H1 (cell line): ENCODE results near the gene ADRA2B. TPM values are rescaled to one million over a fixed set of nuclear protein-coding genes. Genes with fewer than 3 reads are reported as not detected.

ENCODE experiments used
- CTCF ChIA-PET: fragments of 300-600 bp; sonication (Branson Sonifier 250); formaldehyde crosslinking; loops from one replicate; lab custom pipeline; 2021; ENCODE audit not compliant: partially characterized antibody; lab: Charles Lee
- POLR2A ChIA-PET: fragments of 300-600 bp; sonication (Branson Sonifier 250); formaldehyde crosslinking; loops from one replicate; lab custom pipeline; 2021; ENCODE audit warnings: inconsistent platforms; ENCODE audit not compliant: partially characterized antibody; lab: Charles Lee
- DNase-seq, 2 experiments: peaks; one replicate each; pipeline versions ENCODE4 v3.0.0 to v3.0.0-alpha.2; 2010 to 2022; ENCODE audit warnings: low spot score in 2 of 2, low read depth in 1 of 2, mixed read lengths in 1 of 2
- FAIRE-seq: peaks from 2 replicates; lab custom pipeline; 2011; peaks lifted over from hg19 to GRCh38; lab: Jason Lieb, UNC
- H2AFZ ChIP-seq: 2 replicates; pipeline ENCODE4 v1.8.1; 2012; ENCODE audit warnings: low read length, inconsistent platforms
- H2AK5ac ChIP-seq: 2 replicates; pipeline ENCODE4 v1.6.1; 2013; ENCODE audit warnings: low read depth, low read length
- H2BK120ac ChIP-seq: replicated peaks from 2 replicates; pipeline ENCODE3; 2013; ENCODE audit warnings: low read depth, low read length, inconsistent platforms
- H2BK12ac ChIP-seq: 2 replicates; pipeline ENCODE4 v1.6.1; 2013; ENCODE audit warnings: low read depth, low read length
- H2BK15ac ChIP-seq: 2 replicates; pipeline ENCODE4 v1.6.1; 2013; ENCODE audit warnings: low read length
- H2BK20ac ChIP-seq: 2 replicates; pipeline ENCODE4 v1.6.1; 2013; ENCODE audit warnings: low read length
- H2BK5ac ChIP-seq: 2 replicates; pipeline ENCODE4 v1.6.1; 2013; ENCODE audit warnings: low read depth, low read length
- H3K14ac ChIP-seq: 2 replicates; pipeline ENCODE4 v1.6.1; 2013; ENCODE audit warnings: inconsistent platforms; ENCODE audit not compliant: insufficient read length
- H3K18ac ChIP-seq: 2 replicates; pipeline ENCODE4 v1.6.1; 2013; ENCODE audit warnings: low read length; ENCODE audit errors: extremely low read depth
- H3K23ac ChIP-seq: 2 replicates; pipeline ENCODE4 v1.6.1; 2013; ENCODE audit warnings: inconsistent platforms; ENCODE audit not compliant: insufficient read length
- H3K23me2 ChIP-seq: 2 replicates; pipeline ENCODE4 v1.6.1; 2013; ENCODE audit warnings: low read depth, low read length
- H3K27ac ChIP-seq: 2 replicates; pipeline ENCODE4 v1.6.1; 2011; ENCODE audit warnings: low read depth, low read length, inconsistent platforms
- H3K27me3 ChIP-seq, 4 experiments: replicated peaks in 1 of 4; 1 replicate in 1 of 4; 2 replicates in 3 of 4; pipeline versions ENCODE4 v1.6.1 to v1.8.1; 2011 to 2013; ENCODE audit warnings: low read length in 3 of 4, mild to moderate bottlenecking in 3 of 4, inconsistent platforms in 2 of 4, mixed read lengths in 2 of 4, moderate library complexity in 1 of 4; ENCODE audit not compliant: control insufficient read depth in 3 of 4, insufficient read depth in 3 of 4; ENCODE audit errors: extremely low read depth in 1 of 4
- H3K36me3 ChIP-seq, 4 experiments: 2 replicates each; pipeline versions ENCODE4 v1.6.1 to v1.8.1; 2011 to 2013; ENCODE audit warnings: mild to moderate bottlenecking in 4 of 4, low read length in 3 of 4, moderate library complexity in 2 of 4, control low read depth in 1 of 4, inconsistent platforms in 1 of 4; ENCODE audit not compliant: insufficient read depth in 4 of 4, control insufficient read depth in 2 of 4
- H3K4ac ChIP-seq: replicated peaks from 2 replicates; pipeline ENCODE3; 2013; ENCODE audit warnings: low read length, low read depth, mixed read lengths, inconsistent platforms; ENCODE audit not compliant: insufficient read length
- H3K4me1 ChIP-seq, 4 experiments: replicated peaks in 1 of 4; 1 replicate in 1 of 4; 2 replicates in 3 of 4; pipeline versions ENCODE4 v1.6.1 to v1.8.1; 2011 to 2013; ENCODE audit warnings: low read length in 3 of 4, inconsistent platforms in 2 of 4, mixed read lengths in 1 of 4; ENCODE audit not compliant: insufficient read depth in 4 of 4, control insufficient read depth in 3 of 4
- H3K4me2 ChIP-seq, 2 experiments: 2 replicates each; pipeline versions ENCODE4 v1.6.1 to v1.8.1; 2011 to 2013; ENCODE audit warnings: low read depth in 2 of 2, low read length in 2 of 2, control low read depth in 1 of 2, inconsistent platforms in 1 of 2, mild to moderate bottlenecking in 1 of 2; ENCODE audit not compliant: insufficient read depth in 1 of 2
- H3K4me3 ChIP-seq, 4 experiments: fragments of 200-600, 300-600 bp in 1 of 4; sonication (generic), shearing (Covaris generic), sonication (Bioruptor Twin) in 1 of 4; 2 replicates each; pipeline versions ENCODE4 v1.5.1 to v1.8.1; 2011 to 2016; ENCODE audit warnings: low read length in 4 of 4, low read depth in 3 of 4, control low read depth in 2 of 4, inconsistent platforms in 2 of 4, mild to moderate bottlenecking in 2 of 4, mixed read lengths in 1 of 4, moderate library complexity in 1 of 4; ENCODE audit not compliant: insufficient read depth in 2 of 4; ENCODE audit errors: extremely low read depth in 1 of 4
- H3K56ac ChIP-seq: replicated peaks from 2 replicates; pipeline ENCODE3; 2013; ENCODE audit warnings: low read depth, mild to moderate bottlenecking, mixed read lengths, low read length, inconsistent platforms; ENCODE audit not compliant: insufficient read length
- H3K79me1 ChIP-seq: 2 replicates; pipeline ENCODE4 v1.6.1; 2013; ENCODE audit warnings: low read depth, low read length, control low read depth
- H3K79me2 ChIP-seq, 2 experiments: 2 replicates each; pipeline versions ENCODE4 v1.6.1 to v1.8.1; 2012 to 2013; ENCODE audit warnings: low read length in 2 of 2, mild to moderate bottlenecking in 2 of 2, inconsistent platforms in 1 of 2; ENCODE audit not compliant: insufficient read depth in 2 of 2, control insufficient read depth in 1 of 2
- H3K9ac ChIP-seq, 4 experiments: replicated peaks in 1 of 4; 1 replicate in 1 of 4; 2 replicates in 3 of 4; pipeline versions ENCODE4 v1.6.1 to v1.8.1; 2011 to 2013; ENCODE audit warnings: low read depth in 3 of 4, low read length in 3 of 4, control low read depth in 2 of 4, mild to moderate bottlenecking in 2 of 4, moderate library complexity in 2 of 4, inconsistent platforms in 1 of 4; ENCODE audit errors: extremely low read depth in 1 of 4
- H3K9me3 ChIP-seq, 2 experiments: 2 replicates each; pipeline versions ENCODE4 v1.6.1 to v1.8.1; 2012 to 2013; ENCODE audit warnings: mild to moderate bottlenecking in 2 of 2, moderate library complexity in 2 of 2, control low read depth in 1 of 2, inconsistent platforms in 1 of 2, low read depth in 1 of 2, low read length in 1 of 2, mixed read lengths in 1 of 2; ENCODE audit not compliant: insufficient read depth in 2 of 2
- H4K20me1 ChIP-seq, 2 experiments: replicated peaks in 1 of 2; 2 replicates each; pipeline versions ENCODE3 to v1.8.1; 2011 to 2013; ENCODE audit warnings: inconsistent platforms in 2 of 2, low read length in 2 of 2, mild to moderate bottlenecking in 1 of 2; ENCODE audit not compliant: insufficient read depth in 2 of 2, control insufficient read depth in 1 of 2
- H4K5ac ChIP-seq: 2 replicates; pipeline ENCODE4 v1.6.1; 2013; ENCODE audit warnings: low read length, low read depth, mixed read lengths, inconsistent platforms; ENCODE audit not compliant: insufficient read length
- H4K8ac ChIP-seq: 2 replicates; pipeline ENCODE4 v1.8.0; 2013; ENCODE audit warnings: mild to moderate bottlenecking, moderate library complexity, low read length, inconsistent platforms; ENCODE audit not compliant: insufficient read depth; ENCODE audit errors: extremely low read depth
- H4K91ac ChIP-seq: replicated peaks from 2 replicates; pipeline ENCODE3; 2013; ENCODE audit warnings: low read length, mixed read lengths, inconsistent platforms; ENCODE audit not compliant: insufficient read length
- ASH2L ChIP-seq: fragments of 200-600, 300-600 bp; sonication (generic); IDR thresholded peaks from one replicate; pipeline ENCODE4 v1.7.1; 2017; ENCODE audit warnings: low read length
- BCL11A ChIP-seq, 2 experiments: IDR thresholded peaks; one replicate each; pipeline ENCODE4 v1.6.1; 2011; ENCODE audit warnings: low read depth in 2 of 2, low read length in 2 of 2, mild to moderate bottlenecking in 2 of 2
- CBX5 ChIP-seq: fragments of 300-800, 300-1000 bp; sonication (generic); IDR thresholded peaks from 2 replicates; pipeline ENCODE4 v1.7.1; 2016; ENCODE audit warnings: antibody characterized with exemption, low read length, low read depth
- FOSL1 ChIP-seq: IDR thresholded peaks from 2 replicates; pipeline ENCODE4 v1.6.1; 2011; ENCODE audit warnings: mild to moderate bottlenecking, low read depth, low read length, moderate library complexity; ENCODE audit not compliant: insufficient read depth
- JUND ChIP-seq: IDR thresholded peaks from 2 replicates; pipeline ENCODE4 v1.6.1; 2011; ENCODE audit warnings: mild to moderate bottlenecking, improper control_type of control experiment, low read length
- KDM1A ChIP-seq: fragments of 200-600, 300-600 bp; sonication (generic); IDR thresholded peaks from 2 replicates; pipeline ENCODE4 v1.7.1; 2016; ENCODE audit warnings: mild to moderate bottlenecking, low read length, borderline replicate concordance
- POLR2A ChIP-seq, 2 experiments: IDR thresholded peaks; 1 replicate in 1 of 2; 2 replicates in 1 of 2; pipeline ENCODE4 v1.6.1; 2011; ENCODE audit warnings: low read depth in 2 of 2, low read length in 2 of 2, mild to moderate bottlenecking in 2 of 2; ENCODE audit errors: control extremely low read depth in 1 of 2
- RNF2 ChIP-seq: fragments of 200-900, 300-1000 bp; sonication (generic); IDR thresholded peaks from 2 replicates; pipeline ENCODE4 v1.7.1; 2016; ENCODE audit warnings: borderline replicate concordance, low read depth, mild to moderate bottlenecking, antibody characterized with exemption, low read length; ENCODE audit not compliant: poor library complexity, severe bottlenecking; ENCODE audit errors: missing control alignments
- TAF1 ChIP-seq: IDR thresholded peaks from 2 replicates; pipeline ENCODE4 v1.6.1; 2011; ENCODE audit warnings: mild to moderate bottlenecking, low read depth, low read length
- ZNF274 ChIP-seq: IDR thresholded peaks from 2 replicates; pipeline ENCODE4 v1.7.0; 2012; ENCODE audit warnings: low read length, borderline replicate concordance; ENCODE audit errors: extremely low read depth
- WGBS, 2 experiments: shearing (Covaris generic) in 1 of 2; methylation state at CpG; one replicate each; pipeline versions ENCODE4 v1.1.6 to v1.1.7; 2013 to 2015; ENCODE audit warnings: low lambda C conversion rate in 2 of 2, mixed read lengths in 2 of 2, inconsistent platforms in 1 of 2, low coverage in 1 of 2, missing lambda C conversion rate in 1 of 2; ENCODE audit not compliant: insufficient replicate concordance in 2 of 2, insufficient coverage in 1 of 2, insufficient read length in 1 of 2; ENCODE audit errors: extremely low coverage in 1 of 2, missing lambda C conversion rate in 1 of 2; 5-methylcytosine and 5-hydroxymethylcytosine counted together
- polyA plus RNA-seq, 7 experiments: library from polyadenylated mRNA; depleted of rRNA in 3 of 7; stranded (reverse) in 5 of 7; unstranded in 2 of 7; fragments of >200 nt in 5 of 7; fragments of 200-250 nt in 2 of 7; gene quantifications; 1 replicate in 5 of 7; 2 replicates in 1 of 7; 4 replicates in 1 of 7; pipeline versions ENCODE4 v1.2.1 to v1.2.3, GENCODE V29; 2011 to 2013; ENCODE audit warnings: missing spikeins in 2 of 7, mixed read lengths in 2 of 7
- total RNA-seq: library from RNA; stranded (reverse); fragmentation: NEBNext Ultra II Directional; extraction: Animal tissue kit (Norgen Biotek cat#: 25700); gene quantifications from 2 replicates; pipeline ENCODE4 v1.2.1, GENCODE V29; 2021
- TF ChIP-seq, protein P1 (sequence below): IDR thresholded peaks from 2 replicates; pipeline ENCODE4 v1.6.1; 2012; ENCODE audit warnings: inconsistent platforms

The ADRA2B gene
- total and polyA plus RNA-seq, 2 of the 8 experiments (the other 6 are each of a cell fraction or from before 2014, with no cell fraction given): 5.8 to 6.5 TPM

DNA sequence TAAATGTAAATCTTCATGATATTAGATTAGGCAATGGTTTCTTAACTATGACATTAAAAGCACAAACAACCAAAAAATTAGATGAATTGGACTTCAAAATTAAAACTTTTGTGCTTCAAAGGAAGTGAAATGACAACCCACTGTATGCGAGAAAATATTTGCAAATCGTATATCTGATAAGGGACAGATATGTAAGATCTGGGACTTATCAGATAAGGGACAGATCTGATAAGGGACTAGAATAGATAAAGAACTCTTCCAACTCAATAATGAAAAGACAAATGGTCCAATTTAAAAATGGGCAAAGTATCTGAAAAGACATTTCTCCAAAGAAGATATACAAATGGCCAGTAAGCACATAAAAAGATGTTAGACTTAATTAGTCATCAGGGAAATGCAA is 29.2 kb downstream of the ADRA2B start:
- no peak overlapping the region for H4K91ac ChIP-seq
- POLR2A ChIA-PET: no interaction called here
- H2BK120ac ChIP-seq: no peak overlapping the region

More for the DNA sequence above, 29.2 kb downstream of the ADRA2B start:
- H2AFZ ChIP-seq: no peak overlapping the region
- DNase-seq (no peak), FAIRE-seq (no peak)
- no peak overlapping the region for H4K8ac ChIP-seq
- no peak overlapping the region for H3K4ac ChIP-seq
- no peak overlapping the region for H2AK5ac ChIP-seq
- no peak overlapping the region for H3K27ac ChIP-seq
- no peak overlapping the region for H3K4me3 ChIP-seq
- no peaks in the 10 kb centered on the region for H3K36me3 ChIP-seq
- TF ChIP-seq, protein P1, sequence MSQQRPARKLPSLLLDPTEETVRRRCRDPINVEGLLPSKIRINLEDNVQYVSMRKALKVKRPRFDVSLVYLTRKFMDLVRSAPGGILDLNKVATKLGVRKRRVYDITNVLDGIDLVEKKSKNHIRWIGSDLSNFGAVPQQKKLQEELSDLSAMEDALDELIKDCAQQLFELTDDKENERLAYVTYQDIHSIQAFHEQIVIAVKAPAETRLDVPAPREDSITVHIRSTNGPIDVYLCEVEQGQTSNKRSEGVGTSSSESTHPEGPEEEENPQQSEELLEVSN: no peak
- TF ChIP-seq FOSL1 (no peak), JUND (no peak), TAF1 (no peak), CBX5 (no peak), KDM1A (no peak), ZNF274 (no peak), BCL11A (IDR thresholded peaks at IDR 0.05; ENCODE audit: low read depth in 2 of 2, low read length in 2 of 2) (no peak), POLR2A (IDR thresholded peaks at IDR 0.05; ENCODE audit: control extremely low read depth in 1 of 2, low read depth in 2 of 2, low read length in 2 of 2) (no peak), ASH2L (no peak), RNF2 (no peak)
- 85% methylated on average over 2 of the region's 2 CpGs; no CpG with 5 or more reads in 1 of the 2 experiments for WGBS, 2 experiments
- H3K9ac ChIP-seq: no peak overlapping the region
- no peaks in the 10 kb centered on the region for H3K79me2 ChIP-seq
- no peak overlapping the region for H3K14ac ChIP-seq
- H3K23me2 ChIP-seq: no peaks in the 10 kb centered on the region
- H3K79me1 ChIP-seq: no peaks in the 10 kb centered on the region
- H3K27me3 ChIP-seq: no peaks in the 10 kb centered on the region; a peak in 1 of 7 replicates
- no peaks in the 10 kb centered on the region for H3K9me3 ChIP-seq
- no peak overlapping the region for H2BK20ac ChIP-seq
- H3K56ac ChIP-seq: no peak overlapping the region
- no peak overlapping the region for H3K4me2 ChIP-seq
- H3K18ac ChIP-seq: no peak overlapping the region
- no peak overlapping the region for H2BK12ac ChIP-seq
- H3K4me1 ChIP-seq: peaks cover 2 to 21% (median 9%) of the 10 kb centered on the region in 4 experiments
- no peak overlapping the region for H4K5ac ChIP-seq
- H2BK5ac ChIP-seq: no peak overlapping the region
- CTCF ChIA-PET: interaction anchor here (1.0 to 1.3 kb wide), 2 partner anchors 15 to 51 kb away, joined by 3 to 6 read pairs; partner anchors contain the start of gene ASTL
- no peak overlapping the region for H2BK15ac ChIP-seq
- H3K23ac ChIP-seq: no peak overlapping the region
- no peaks in the 10 kb centered on the region for H4K20me1 ChIP-seq
